Left lung (tissue), 10 donors: ENCODE data around the gene RPTOR. TPM values are rescaled to one million over a fixed set of nuclear protein-coding genes. Genes with fewer than 3 reads are reported as not detected.

Experiments
- ATAC-seq: fragments of 200-7000 bp; cut with Tn5 transposase; one replicate; pipeline ENCODE4 v1.9.1; 2020; ENCODE audit warnings: moderate library complexity
- DNase-seq, 4 donors: peaks; one replicate each; pipeline ENCODE4 v3.0.0-alpha.2; 2013 to 2020
- H3K27ac ChIP-seq, 2 donors: fragments of 200-600 bp; sonication (generic) in 1 of 2; one replicate each; pipeline versions ENCODE4 v1.5.0 to v1.8.0; 2020 to 2021
- H3K27me3 ChIP-seq, 2 donors: fragments of 200-600 bp; sonication (generic) in 1 of 2; one replicate each; pipeline versions ENCODE4 v1.5.0 to v1.8.0; 2020 to 2021
- H3K36me3 ChIP-seq, 2 donors: fragments of 200-600 bp; sonication (generic) in 1 of 2; one replicate each; pipeline versions ENCODE4 v1.5.0 to v1.8.0; 2020 to 2021
- H3K4me1 ChIP-seq, 2 donors: fragments of 200-600 bp; one replicate each; pipeline ENCODE4 v1.8.0; 2021
- H3K4me3 ChIP-seq, 2 donors: fragments of 200-600 bp; sonication (generic) in 1 of 2; one replicate each; pipeline versions ENCODE4 v1.5.0 to v1.8.0; 2020 to 2021; ENCODE audit warnings: mild to moderate bottlenecking in 1 of 2
- H3K9me3 ChIP-seq, 2 donors: fragments of 200-600 bp; sonication (generic) in 1 of 2; one replicate each; pipeline versions ENCODE4 v1.5.0 to v1.8.0; 2020 to 2021
- intact Hi-C, 2 donors: fragments of 100-400 bp; cut with DNase I; formaldehyde crosslinking; loops; one replicate each; pipeline versions ENCODE4 v1.11.2 to v1.14.2; 2022
- polyA plus RNA-seq, 6 donors: library from polyadenylated mRNA; unstranded; fragments of 120-200 nt; gene quantifications; one replicate each; pipeline ENCODE4 v1.2.1, GENCODE V29; 2013; ENCODE audit not compliant: insufficient read length in 6 of 6
- total RNA-seq, 2 donors: library from RNA; stranded (reverse); fragmentation: NEBNext Ultra II Directional; extraction: Animal tissue kit (Norgen Biotek cat#: 25700); gene quantifications; one replicate each; pipeline ENCODE4 v1.2.1, GENCODE V29; 2021
- TF ChIP-seq, protein P1 (sequence below), 2 donors: fragments of 200-600 bp; sonication (generic) in 1 of 2; IDR thresholded peaks; one replicate each; pipeline versions ENCODE4 v1.5.0 to v1.8.0; 2021; ENCODE audit warnings: antibody characterized with exemption in 2 of 2
- donor health status: DM: no; HTN: yes; CAD: no.
- donor health status: DM: no; HTN: no; CAD: no.

Gene RPTOR
- total and polyA plus RNA-seq, 8 donors: 14.2 to 39.2 (median 20.7) TPM

DNA sequence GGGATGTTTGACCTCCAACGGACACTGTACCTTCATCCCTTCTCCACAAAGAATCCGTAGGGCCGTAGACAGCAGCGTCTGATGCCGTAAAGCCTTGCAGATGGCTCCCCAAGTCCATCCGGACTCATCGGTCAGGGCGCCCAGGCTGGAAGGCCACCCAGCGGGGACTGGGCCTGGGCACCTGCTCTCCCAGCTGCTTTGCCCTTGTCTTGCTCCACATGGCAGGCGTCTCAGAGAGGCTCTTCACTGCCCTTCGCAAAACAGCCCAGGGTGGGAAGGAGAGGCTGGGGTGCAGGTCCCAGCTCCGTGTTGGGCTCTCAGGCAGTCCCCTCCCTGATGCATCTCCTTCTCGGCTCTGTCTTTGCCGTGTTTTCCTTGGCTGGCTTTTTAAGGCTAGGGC lies 6.2 kb upstream of the RPTOR start:
- Histone ChIP-seq H3K4me1 (no peaks in the 10 kb centered on the region), H3K9me3 (no peaks in the 10 kb centered on the region), H3K27me3 (peaks cover 0 to 22% of the 10 kb centered on the region in 2 donors), H3K27ac (no peak overlapping the region), H3K36me3 (no peaks in the 10 kb centered on the region), H3K4me3 (no peak overlapping the region)
- intact Hi-C loops: no loop called here
- TF ChIP-seq, protein P1, sequence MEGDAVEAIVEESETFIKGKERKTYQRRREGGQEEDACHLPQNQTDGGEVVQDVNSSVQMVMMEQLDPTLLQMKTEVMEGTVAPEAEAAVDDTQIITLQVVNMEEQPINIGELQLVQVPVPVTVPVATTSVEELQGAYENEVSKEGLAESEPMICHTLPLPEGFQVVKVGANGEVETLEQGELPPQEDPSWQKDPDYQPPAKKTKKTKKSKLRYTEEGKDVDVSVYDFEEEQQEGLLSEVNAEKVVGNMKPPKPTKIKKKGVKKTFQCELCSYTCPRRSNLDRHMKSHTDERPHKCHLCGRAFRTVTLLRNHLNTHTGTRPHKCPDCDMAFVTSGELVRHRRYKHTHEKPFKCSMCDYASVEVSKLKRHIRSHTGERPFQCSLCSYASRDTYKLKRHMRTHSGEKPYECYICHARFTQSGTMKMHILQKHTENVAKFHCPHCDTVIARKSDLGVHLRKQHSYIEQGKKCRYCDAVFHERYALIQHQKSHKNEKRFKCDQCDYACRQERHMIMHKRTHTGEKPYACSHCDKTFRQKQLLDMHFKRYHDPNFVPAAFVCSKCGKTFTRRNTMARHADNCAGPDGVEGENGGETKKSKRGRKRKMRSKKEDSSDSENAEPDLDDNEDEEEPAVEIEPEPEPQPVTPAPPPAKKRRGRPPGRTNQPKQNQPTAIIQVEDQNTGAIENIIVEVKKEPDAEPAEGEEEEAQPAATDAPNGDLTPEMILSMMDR (IDR thresholded peaks at IDR 0.05): no peak
- ATAC-seq: no peak
- DNase-seq: no peak

DNA sequence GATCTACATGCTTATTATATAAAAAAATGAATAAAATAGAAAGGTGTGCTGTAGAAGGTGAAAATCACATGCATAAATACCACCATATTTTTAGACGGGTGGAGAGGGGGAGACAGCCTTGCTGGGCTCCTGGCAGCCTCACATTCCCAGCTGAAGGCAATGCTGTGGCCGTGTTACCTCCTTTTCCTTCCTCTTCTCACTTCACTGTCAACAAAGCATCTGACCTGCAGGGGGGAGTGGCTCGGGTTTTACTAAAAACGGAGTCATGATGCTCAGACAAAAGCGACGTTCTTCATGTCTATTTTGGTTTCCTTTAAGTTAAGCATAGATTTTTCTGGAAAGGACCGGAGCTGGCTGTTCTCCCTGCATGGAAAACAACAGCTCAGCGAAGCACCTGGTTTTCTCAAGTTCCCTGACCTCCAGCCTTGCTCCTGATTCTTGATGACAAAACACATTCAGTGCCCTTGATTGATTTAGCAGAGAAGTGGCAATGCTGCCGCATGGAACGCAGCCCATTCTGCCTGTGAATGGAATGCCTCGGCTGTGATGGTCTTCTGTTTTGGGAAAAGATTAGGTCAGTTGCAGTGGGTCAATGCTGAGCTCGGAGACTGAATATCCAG lies 5.5 kb upstream of the RPTOR start:
- no peak overlapping the region for H3K4me3 ChIP-seq
- H3K27ac ChIP-seq: no peak overlapping the region
- H3K4me1 ChIP-seq: no peaks in the 10 kb centered on the region
- intact Hi-C loops: no loop called here
- H3K9me3 ChIP-seq: no peaks in the 10 kb centered on the region
- DNase-seq (no peak), ATAC-seq (no peak)
- TF ChIP-seq, protein P1 (IDR thresholded peaks at IDR 0.05): no peak
- H3K27me3 ChIP-seq: peaks cover 0 to 26% of the 10 kb centered on the region in 2 donors
- no peaks in the 10 kb centered on the region for H3K36me3 ChIP-seq

DNA sequence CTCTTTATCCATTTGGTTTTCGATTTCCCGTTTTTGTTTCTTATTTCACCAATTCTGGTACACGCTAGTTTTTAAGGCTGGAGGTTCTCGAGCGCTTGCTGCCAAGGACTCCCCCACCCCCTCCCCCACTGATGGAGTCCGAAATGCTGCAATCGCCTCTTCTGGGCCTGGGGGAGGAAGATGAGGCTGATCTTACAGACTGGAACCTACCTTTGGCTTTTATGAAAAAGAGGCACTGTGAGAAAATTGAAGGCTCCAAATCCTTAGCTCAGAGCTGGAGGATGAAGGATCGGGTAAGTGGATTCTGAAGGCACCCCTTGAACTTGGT lies 825 bp downstream of the RPTOR start:
- peaks cover 15 to 30% of the 10 kb centered on the region in 2 donors for H3K4me1 ChIP-seq
- ATAC-seq (no peak), DNase-seq (no peak)
- intact Hi-C loops: no loop called here
- no peak overlapping the region for H3K27ac ChIP-seq
- no peaks in the 10 kb centered on the region for H3K36me3 ChIP-seq
- no peaks in the 10 kb centered on the region for H3K9me3 ChIP-seq
- peak overlapping the region; percentile 91 to 100 for H3K4me3 ChIP-seq
- peaks cover 0 to 18% of the 10 kb centered on the region in 2 donors for H3K27me3 ChIP-seq
- TF ChIP-seq, protein P1 (IDR thresholded peaks at IDR 0.05): no peak

DNA sequence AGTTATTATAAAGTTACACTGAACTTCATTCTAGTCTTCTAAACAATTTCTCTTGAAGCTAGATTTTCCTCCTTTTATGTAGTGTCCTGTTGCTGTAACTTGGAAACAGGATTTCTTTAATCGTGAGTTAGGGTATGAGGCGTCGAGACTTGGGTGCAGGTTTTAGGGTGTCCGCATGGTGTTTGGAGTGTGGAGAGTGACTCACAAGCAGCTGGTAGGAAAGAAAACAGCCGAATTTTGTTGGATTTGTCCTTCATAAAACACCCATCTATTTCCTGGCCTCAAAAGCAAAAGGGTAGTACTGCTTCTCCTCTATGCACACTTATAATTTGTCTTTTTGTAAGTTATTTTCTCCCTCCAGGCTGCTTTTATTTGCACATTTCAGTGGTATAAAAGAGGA lies 1.6 kb downstream of the RPTOR start:
- Histone ChIP-seq H3K27ac (no peak overlapping the region), H3K9me3 (no peaks in the 10 kb centered on the region), H3K27me3 (peaks cover 0 to 18% of the 10 kb centered on the region in 2 donors), H3K36me3 (no peaks in the 10 kb centered on the region), H3K4me1 (peaks cover 15 to 30% of the 10 kb centered on the region in 2 donors), H3K4me3 (peak overlapping the region in 1 of 2 donors; percentile 91)
- DNase-seq: no peak
- intact Hi-C loops: no loop called here
- ATAC-seq: no peak
- TF ChIP-seq, protein P1 (IDR thresholded peaks at IDR 0.05): no peak

DNA sequence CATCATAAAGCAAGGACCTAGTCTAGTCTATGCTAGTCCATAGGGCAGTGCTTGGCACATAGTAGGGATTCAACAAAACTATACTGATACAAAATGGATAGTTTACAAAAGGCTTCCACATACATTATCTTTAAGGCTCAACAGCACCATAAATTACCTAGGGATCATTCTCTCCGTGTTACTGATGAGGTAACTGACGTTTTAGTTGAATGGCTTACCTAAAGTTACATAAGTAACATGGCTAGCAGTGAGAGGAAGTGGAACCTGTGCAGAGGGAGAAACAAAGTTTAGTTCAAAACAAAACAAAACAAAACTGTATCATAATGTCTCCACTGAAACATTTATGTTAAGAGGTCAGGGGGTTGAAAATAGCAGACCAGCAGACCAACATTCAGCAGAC lies 7.9 kb downstream of the RPTOR start:
- H3K4me1 ChIP-seq: peaks cover 0 to 3% of the 10 kb centered on the region in 2 donors
- intact Hi-C loops: no loop called here
- no peaks in the 10 kb centered on the region for H3K9me3 ChIP-seq
- TF ChIP-seq, protein P1 (IDR thresholded peaks at IDR 0.05): no peak
- ATAC-seq (no peak), DNase-seq (no peak)
- H3K36me3 ChIP-seq: no peaks in the 10 kb centered on the region
- H3K4me3 ChIP-seq: no peak overlapping the region
- no peak overlapping the region for H3K27ac ChIP-seq
- H3K27me3 ChIP-seq: no peaks in the 10 kb centered on the region
